Adrenal gland (tissue), 12 donors: Measurements from ENCODE around the gene KSR2. TPM values are rescaled to one million over a fixed set of nuclear protein-coding genes. Genes with fewer than 3 reads are reported as not detected.
A peak's percentile ranks its signal among the peaks of the same experiment; 100 is the strongest.

Source experiments
- DNase-seq, 7 donors: peaks; one replicate each; pipeline ENCODE4 v3.0.0-alpha.2; 2019 to 2020
- H3K27ac ChIP-seq, 5 donors: fragments of 200-600 bp; sonication (generic) in 4 of 5; 1 replicate in 3 of 5; 2 replicates in 2 of 5; pipeline versions ENCODE4 v1.5.1 to v1.8.0; 2016 to 2020; ENCODE audit warnings: mild to moderate bottlenecking in 1 of 5
- H3K27me3 ChIP-seq: fragments of 200-600 bp; 2 replicates; pipeline ENCODE4 v1.8.0; 2021
- H3K36me3 ChIP-seq, 2 donors: fragments of 200-600 bp; replicated peaks in 1 of 2; 1 replicate in 1 of 2; 2 replicates in 1 of 2; pipeline versions ENCODE4 v1.5.1 to v1.8.0; 2018 to 2022
- H3K4me1 ChIP-seq, 2 donors: fragments of 200-600 bp; replicated peaks in 1 of 2; 1 replicate in 1 of 2; 2 replicates in 1 of 2; pipeline versions ENCODE4 v1.5.1 to v1.8.0; 2018 to 2021
- H3K4me3 ChIP-seq, 4 donors: fragments of 200-600 bp; sonication (generic) in 3 of 4; one replicate each; pipeline ENCODE4 v1.5.1; 2016 to 2018
- H3K9me3 ChIP-seq, 3 donors: fragments of 200-600 bp; sonication (generic) in 1 of 3; replicated peaks in 1 of 3; 1 replicate in 2 of 3; 2 replicates in 1 of 3; pipeline versions ENCODE4 v1.5.1 to v1.8.0; 2016 to 2021
- CTCF ChIP-seq, 6 experiments: fragments of 450-650 bp in 4 of 6; fragments of 200-600 bp in 2 of 6; sonication (generic) in 1 of 6; IDR thresholded peaks; 1 replicate in 5 of 6; 2 replicates in 1 of 6; pipeline versions ENCODE4 v1.5.1 to v1.8.0; 2016 to 2021; ENCODE audit warnings: antibody characterized with exemption in 6 of 6, mild to moderate bottlenecking in 2 of 6, moderate library complexity in 1 of 6
- POLR2A ChIP-seq, 2 donors: fragments of 450-650 bp; IDR thresholded peaks; one replicate each; pipeline ENCODE4 v1.6.1; 2017; ENCODE audit warnings: antibody characterized with exemption in 2 of 2, mild to moderate bottlenecking in 2 of 2, moderate library complexity in 1 of 2
- WGBS, 4 donors: extraction: QIAGEN DNeasy Blood & Tissue Kit in 2 of 4; methylation state at CpG; one replicate each; pipeline versions ENCODE4 v1.1.5 to v1.1.7; 2013 to 2017; 5-methylcytosine and 5-hydroxymethylcytosine counted together
- intact Hi-C, 2 donors: fragments of 100-400 bp; cut with DNase I; formaldehyde crosslinking; loops; one replicate each; pipeline versions ENCODE4 v1.14.1 to v1.15.0; 2022 to 2023
- polyA plus RNA-seq, 3 donors: library from polyadenylated mRNA; stranded (reverse); fragments of 200-250 nt in 2 of 3; fragments of 350-450 nt in 1 of 3; fragmentation: Illumina TruSeq in 1 of 3; extraction: RNeasy Lipid Tissue Mini Kit (QIAGEN cat#74804) in 1 of 3; gene quantifications; one replicate each; pipeline ENCODE4 v1.2.3, GENCODE V29; 2013 to 2014
- total RNA-seq, 9 donors: library from RNA; depleted of rRNA in 4 of 9; stranded (reverse); fragments of >200 nt in 4 of 9; fragments of 120-200 nt in 1 of 9; fragmentation: NEBNext Ultra II Directional in 1 of 9; extraction: Animal tissue kit (Norgen Biotek cat#: 25700) in 1 of 9; gene quantifications; one replicate each; pipeline versions ENCODE4 v1.1.0 to v1.2.4, GENCODE V29; 2013 to 2023
- donor health status: healthy with polysubstance abuse.
- donor health status: Bipolar disorder and iron deficiency.
- donor health status: DM: yes; HTN: yes; CAD: no.
- donor health status: DM: no; HTN: no; CAD: no.
- donor health status: DM: no; HTN: no; CAD: no.
- donor health status: DM: yes; HTN: yes; CAD: no.

Gene KSR2
- total and polyA plus RNA-seq, 12 donors, result 0.03 to 2.7 (median 0.84) TPM; not detected in 3

DNA sequence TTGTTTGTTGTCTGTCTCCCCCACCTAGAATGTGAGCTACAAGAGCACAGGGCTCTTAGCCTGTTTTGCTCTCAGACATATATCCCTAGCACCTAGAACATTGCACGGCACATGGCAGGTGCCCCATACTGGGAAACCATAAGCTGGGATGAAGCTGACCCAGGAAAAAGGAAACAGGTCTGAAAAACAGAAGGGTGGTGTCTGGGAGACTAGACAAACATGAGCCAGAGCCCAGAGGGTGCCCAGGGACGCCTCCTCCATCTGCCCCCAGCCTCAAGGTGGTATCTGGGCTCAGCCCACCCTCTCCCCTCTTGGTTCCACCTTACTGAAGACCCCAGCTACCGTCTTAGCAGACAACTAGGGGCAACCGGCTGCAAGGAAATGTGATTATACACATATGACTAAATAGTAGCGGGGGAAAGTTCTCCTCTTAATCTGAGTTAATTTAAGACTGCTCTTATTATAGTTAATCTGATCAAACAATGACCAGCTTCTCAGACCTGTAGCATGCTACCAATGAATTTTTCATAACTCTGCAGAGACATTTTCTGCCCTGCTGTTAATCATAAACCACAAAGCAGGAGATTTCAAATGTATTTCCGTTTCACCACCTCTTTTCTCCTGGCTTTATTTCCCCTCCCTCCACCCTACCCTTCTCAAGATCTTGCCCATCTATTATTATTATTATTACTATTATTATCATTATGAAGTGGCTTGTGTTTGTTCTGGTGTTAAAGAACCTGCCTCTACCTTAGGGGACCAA lies 31.9 kb downstream of the KSR2 start:
- no peak overlapping the region for H3K4me3 ChIP-seq
- peaks cover 4% of the 10 kb centered on the region for H3K27me3 ChIP-seq
- DNase-seq, result peak in 1 of 7 donors; percentile 36
- TF ChIP-seq POLR2A (IDR thresholded peaks at IDR 0.05) (no peak), CTCF (IDR thresholded peaks at IDR 0.05) (no peak)
- no peaks in the 10 kb centered on the region for H3K9me3 ChIP-seq
- no peak overlapping the region for H3K27ac ChIP-seq
- H3K4me1 ChIP-seq, result no peaks in the 10 kb centered on the region
- WGBS, 4 donors, result 61 to 72% (median 65%) methylated on average over 6 of the region's 6 CpGs
- no peaks in the 10 kb centered on the region for H3K36me3 ChIP-seq
- intact Hi-C loops, result no loop called here

DNA sequence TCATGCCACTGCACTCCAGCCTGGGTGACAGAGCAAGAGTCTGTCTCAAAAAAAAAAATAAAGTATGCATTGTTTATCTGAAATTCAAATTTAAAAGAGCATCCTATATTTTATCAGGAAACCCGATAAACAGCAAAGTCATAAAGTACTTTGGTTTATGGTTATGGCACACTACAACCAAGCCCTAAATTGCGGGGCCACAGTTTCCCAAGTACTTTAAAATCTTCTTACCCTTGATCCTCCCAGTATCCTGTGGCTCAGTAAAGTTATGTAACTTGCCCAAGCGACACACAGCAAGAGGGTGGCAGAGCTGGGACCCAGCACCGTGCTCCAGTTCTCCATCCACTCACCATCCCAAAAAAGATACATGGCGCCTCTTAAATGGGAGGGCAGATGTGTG lies 35.2 kb downstream of the KSR2 start:
- no peaks in the 10 kb centered on the region for H3K27me3 ChIP-seq
- H3K36me3 ChIP-seq, result no peaks in the 10 kb centered on the region
- TF ChIP-seq CTCF (IDR thresholded peaks at IDR 0.05) (no peak), POLR2A (IDR thresholded peaks at IDR 0.05) (no peak)
- no peaks in the 10 kb centered on the region for H3K9me3 ChIP-seq
- WGBS, 4 donors, result 84 to 92% (median 88%) methylated on average over 5 of the region's 5 CpGs
- H3K4me3 ChIP-seq, result no peak overlapping the region
- intact Hi-C loops, result no loop called here
- no peak overlapping the region for H3K27ac ChIP-seq
- DNase-seq, result no peak
- H3K4me1 ChIP-seq, result no peaks in the 10 kb centered on the region

DNA sequence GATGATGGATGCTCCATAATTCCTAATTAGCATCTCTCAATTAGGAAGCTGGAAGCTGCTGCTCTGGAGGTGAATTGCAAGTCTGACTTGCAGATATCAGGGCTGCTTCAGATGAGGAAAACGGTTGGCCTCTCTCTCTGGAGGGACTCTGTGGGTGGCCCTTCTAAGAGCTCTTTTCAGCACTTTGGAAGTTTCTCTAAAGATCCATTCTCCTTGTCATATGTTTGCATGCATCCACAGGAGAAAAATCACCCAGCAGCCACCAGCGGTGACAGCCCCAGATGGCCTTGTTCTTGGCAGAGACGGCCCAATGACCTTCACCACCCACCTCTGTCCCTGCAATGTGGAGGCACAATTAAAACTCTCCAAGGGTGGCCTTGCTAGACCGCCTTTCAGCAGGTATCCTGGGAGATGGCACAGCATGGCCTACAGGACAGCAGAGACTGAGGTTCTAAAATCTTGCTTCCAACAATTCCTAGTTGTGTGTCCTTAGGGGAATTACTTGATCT lies 42.3 kb downstream of the KSR2 start:
- H3K4me3 ChIP-seq, result no peak overlapping the region
- 45 to 58% (median 51%) methylated on average over 4 of the region's 4 CpGs for WGBS, 4 donors
- TF ChIP-seq CTCF (IDR thresholded peaks at IDR 0.05) (no peak), POLR2A (IDR thresholded peaks at IDR 0.05) (no peak)

DNA sequence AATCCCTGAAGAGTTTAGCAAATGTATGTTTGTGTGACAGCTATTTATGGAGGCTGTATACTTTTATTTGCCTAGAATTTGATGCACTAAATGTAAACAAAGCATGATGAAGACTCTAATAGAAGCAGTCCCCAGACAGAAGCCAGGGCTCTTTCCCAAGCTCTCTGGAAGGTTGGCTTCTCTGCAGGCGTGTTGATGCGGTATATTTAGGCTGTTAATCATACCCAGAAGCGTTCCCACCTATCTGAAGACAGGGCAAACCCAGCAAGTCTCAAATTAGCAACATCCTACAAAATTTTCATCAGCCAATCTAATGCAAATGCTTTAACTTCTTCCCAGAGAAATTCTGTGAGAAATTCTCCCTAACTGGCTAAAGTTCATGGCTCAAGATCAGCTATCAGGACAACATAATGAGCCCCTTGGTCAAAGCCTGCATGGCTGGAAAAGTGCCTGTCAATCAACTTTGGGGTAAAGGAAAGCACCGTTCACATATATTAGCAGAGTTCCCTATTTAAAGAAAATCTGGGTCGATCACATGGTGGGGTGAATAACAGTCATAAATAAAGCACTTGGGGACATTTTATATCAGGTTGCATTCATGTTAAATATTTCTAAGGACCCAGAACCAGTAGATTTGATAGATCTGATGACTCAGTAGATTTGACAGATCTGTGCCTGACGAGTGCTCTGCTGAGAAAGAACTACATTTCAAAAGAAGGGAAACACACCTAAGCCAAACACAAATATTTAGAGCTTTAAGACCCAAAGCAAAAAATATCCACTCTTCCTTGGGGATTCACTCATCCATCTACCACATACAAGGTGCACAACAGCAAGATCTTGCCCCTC lies 46.6 kb downstream of the KSR2 start:
- H3K4me1 ChIP-seq, result no peaks in the 10 kb centered on the region
- WGBS, 4 donors, result 48 to 67% (median 56%) methylated on average over 6 of the region's 6 CpGs
- no peak overlapping the region for H3K27ac ChIP-seq
- no peaks in the 10 kb centered on the region for H3K27me3 ChIP-seq
- H3K9me3 ChIP-seq, result no peaks in the 10 kb centered on the region
- DNase-seq, result no peak
- H3K36me3 ChIP-seq, result no peaks in the 10 kb centered on the region
- intact Hi-C loops, result no loop called here
- no peak for TF ChIP-seq POLR2A (IDR thresholded peaks at IDR 0.05)
- TF ChIP-seq CTCF (IDR thresholded peaks at IDR 0.05), result no peak
- no peak overlapping the region for H3K4me3 ChIP-seq

More for the DNA sequence above, 42.3 kb downstream of the KSR2 start:
- Histone ChIP-seq H3K9me3 (no peaks in the 10 kb centered on the region), H3K36me3 (no peaks in the 10 kb centered on the region), H3K27ac (no peak overlapping the region), H3K4me1 (no peaks in the 10 kb centered on the region), H3K27me3 (no peaks in the 10 kb centered on the region)
- intact Hi-C loops, result no loop called here
- DNase-seq, result no peak
